NT2/D1 (cell line): Measurements from ENCODE around the gene PPT1.

Experiments used
- SUZ12 ChIP-seq: IDR thresholded peaks from 2 replicates; pipeline ENCODE4 v1.6.1; 2011; ENCODE audit not compliant: insufficient read length, insufficient read depth; ENCODE audit errors: extremely low read depth
- YY1 ChIP-seq: IDR thresholded peaks from 2 replicates; pipeline ENCODE4 v1.6.1; 2011; ENCODE audit not compliant: insufficient read length, insufficient read depth
- ZNF274 ChIP-seq: IDR thresholded peaks from 2 replicates; pipeline ENCODE4 v1.6.1; 2011; ENCODE audit warnings: mild to moderate bottlenecking, low read depth, low read length

- TF ChIP-seq ZNF274 (no peak), SUZ12 (no peak), YY1 (no peak)
Measured at GRCh38 chr1:40072142-40072541, 24.9 kb downstream of the PPT1 start.
